Breast epithelium (tissue), 4 donors: Measurements from ENCODE around the gene NRF1. TPM values are rescaled to one million over a fixed set of nuclear protein-coding genes. Genes with fewer than 3 reads are reported as not detected.

Experiments
- DNase-seq, 2 donors: peaks; one replicate each; pipeline ENCODE4 v3.0.0-alpha.2; 2019; ENCODE audit warnings: low spot score in 2 of 2
- H3K27ac ChIP-seq, 2 donors: fragments of 200-600 bp; sonication (generic) in 1 of 2; one replicate each; pipeline ENCODE4 v1.5.1; 2016 to 2019; ENCODE audit warnings: mild to moderate bottlenecking in 1 of 2
- H3K27me3 ChIP-seq, 2 donors: fragments of 200-600 bp; sonication (generic) in 1 of 2; one replicate each; pipeline versions ENCODE4 v1.5.1 to v1.6.0; 2017 to 2019; ENCODE audit warnings: control low read depth in 1 of 2, mild to moderate bottlenecking in 1 of 2
- H3K36me3 ChIP-seq: fragments of 200-600 bp; one replicate; pipeline ENCODE4 v1.5.1; 2019
- H3K4me1 ChIP-seq, 2 donors: fragments of 200-600 bp; sonication (generic); one replicate each; pipeline ENCODE4 v1.5.1; 2016 to 2019; ENCODE audit warnings: control low read depth in 1 of 2
- H3K4me3 ChIP-seq, 3 donors: fragments of 200-600 bp; sonication (generic); 1 replicate in 2 of 3; 2 replicates in 1 of 3; pipeline ENCODE4 v1.5.1; 2016 to 2019; ENCODE audit warnings: mild to moderate bottlenecking in 3 of 3, moderate library complexity in 2 of 3
- H3K9me3 ChIP-seq, 2 donors: fragments of 200-600 bp; sonication (generic) in 1 of 2; one replicate each; pipeline ENCODE4 v1.5.1; 2016 to 2019; ENCODE audit warnings: control low read depth in 1 of 2
- CTCF ChIP-seq, 3 donors: fragments of 450-650 bp; IDR thresholded peaks; one replicate each; pipeline ENCODE4 v1.5.1; 2016 to 2017; ENCODE audit warnings: antibody characterized with exemption in 3 of 3, mild to moderate bottlenecking in 3 of 3, moderate library complexity in 3 of 3
- POLR2A ChIP-seq: fragments of 450-650 bp; IDR thresholded peaks from one replicate; pipeline ENCODE4 v1.6.1; 2016; ENCODE audit warnings: antibody characterized with exemption, mild to moderate bottlenecking, moderate library complexity
- POLR2AphosphoS5 ChIP-seq, 3 donors: sonication (generic); formaldehyde crosslinking; IDR thresholded peaks; one replicate each; pipeline ENCODE4 v1.6.1; 2017; ENCODE audit warnings: antibody characterized with exemption in 3 of 3
- intact Hi-C: fragments of 100-400 bp; cut with DNase I; formaldehyde crosslinking; loops from one replicate; pipeline ENCODE4 v1.15.1; 2023; ENCODE audit warnings: low total_unique reads
- total RNA-seq, 3 donors: library from RNA; depleted of rRNA; stranded (reverse); fragments of >200 nt; gene quantifications; one replicate each; pipeline ENCODE4 v1.1.0, GENCODE V29; 2016

The NRF1 gene
- total RNA-seq, 3 donors from 2014 or later: 24.5 to 29.2 (median 27.2) TPM

GRCh38 chr7:129748356-129749109, 137.0 kb downstream of the NRF1 start:
- no peaks in the 10 kb centered on the region for H3K4me1 ChIP-seq
- intact Hi-C loops: no loop called here
- no peak for TF ChIP-seq POLR2AphosphoS5 (IDR thresholded peaks at IDR 0.05)
- TF ChIP-seq CTCF (IDR thresholded peaks at IDR 0.05): no peak
- no peak for TF ChIP-seq POLR2A
- no peaks in the 10 kb centered on the region for H3K9me3 ChIP-seq
- no peak for DNase-seq
- no peak overlapping the region for H3K27ac ChIP-seq
- no peak overlapping the region for H3K4me3 ChIP-seq
- H3K36me3 ChIP-seq: no peaks in the 10 kb centered on the region
- H3K27me3 ChIP-seq: no peaks in the 10 kb centered on the region

GRCh38 chr7:129750091-129750490, 138.6 kb downstream of the NRF1 start:
- intact Hi-C loops: no loop called here
- H3K9me3 ChIP-seq: no peaks in the 10 kb centered on the region
- no peak overlapping the region for H3K4me3 ChIP-seq
- no peak overlapping the region for H3K27ac ChIP-seq
- no peak for DNase-seq
- H3K4me1 ChIP-seq: no peaks in the 10 kb centered on the region
- H3K36me3 ChIP-seq: no peaks in the 10 kb centered on the region
- TF ChIP-seq POLR2AphosphoS5 (IDR thresholded peaks at IDR 0.05): no peak
- TF ChIP-seq CTCF (IDR thresholded peaks at IDR 0.05): no peak
- no peak for TF ChIP-seq POLR2A
- no peaks in the 10 kb centered on the region for H3K27me3 ChIP-seq

- no peak for TF ChIP-seq POLR2AphosphoS5 (IDR thresholded peaks at IDR 0.05)
- TF ChIP-seq POLR2A: no peak
- no peak for TF ChIP-seq CTCF (IDR thresholded peaks at IDR 0.05)
- DNase-seq: no peak
- Histone ChIP-seq H3K4me1 (no peaks in the 10 kb centered on the region), H3K27me3 (no peaks in the 10 kb centered on the region), H3K36me3 (no peaks in the 10 kb centered on the region), H3K4me3 (no peak overlapping the region), H3K9me3 (no peaks in the 10 kb centered on the region), H3K27ac (no peak overlapping the region)
- intact Hi-C loops: no loop called here
Measured at GRCh38 chr7:129750501-129750900, 139.0 kb downstream of the NRF1 start.

- no peak overlapping the region for H3K4me3 ChIP-seq
- intact Hi-C loops: no loop called here
- peaks cover 4% of the 10 kb centered on the region for H3K36me3 ChIP-seq
- DNase-seq: no peak
- no peaks in the 10 kb centered on the region for H3K27me3 ChIP-seq
- H3K27ac ChIP-seq: no peak overlapping the region
- no peak for TF ChIP-seq CTCF (IDR thresholded peaks at IDR 0.05)
- TF ChIP-seq POLR2A: no peak
- TF ChIP-seq POLR2AphosphoS5 (IDR thresholded peaks at IDR 0.05): no peak
- H3K9me3 ChIP-seq: no peaks in the 10 kb centered on the region
- H3K4me1 ChIP-seq: no peaks in the 10 kb centered on the region
Measured at GRCh38 chr7:129751916-129752315, 140.4 kb downstream of the NRF1 start.

GRCh38 chr7:129752760-129753159, 141.2 kb downstream of the NRF1 start:
- H3K36me3 ChIP-seq: peaks cover 5% of the 10 kb centered on the region
- no peaks in the 10 kb centered on the region for H3K27me3 ChIP-seq
- H3K4me1 ChIP-seq: no peaks in the 10 kb centered on the region
- H3K4me3 ChIP-seq: no peak overlapping the region
- no peak for TF ChIP-seq POLR2A
- no peak for TF ChIP-seq CTCF (IDR thresholded peaks at IDR 0.05)
- no peak for TF ChIP-seq POLR2AphosphoS5 (IDR thresholded peaks at IDR 0.05)
- no peak for DNase-seq
- no peaks in the 10 kb centered on the region for H3K9me3 ChIP-seq
- no peak overlapping the region for H3K27ac ChIP-seq
- intact Hi-C loops: no loop called here
